Stimulated activated CD8-positive, alpha-beta memory T cell treated with anti-CD3 and anti-CD28 coated beads, Interleukin-15, amount 100 ng/mL, for 48 hours (primary cell): ENCODE measurements around the gene APC2.
A peak's percentile ranks its signal among the peaks of the same experiment; 100 is the strongest.

Experiments
- DNase-seq, 2 donors: peaks; one replicate each; pipeline ENCODE4 v3.0.0-alpha.2; 2020; ENCODE audit warnings: low read depth in 2 of 2

APC2 gene

DNA sequence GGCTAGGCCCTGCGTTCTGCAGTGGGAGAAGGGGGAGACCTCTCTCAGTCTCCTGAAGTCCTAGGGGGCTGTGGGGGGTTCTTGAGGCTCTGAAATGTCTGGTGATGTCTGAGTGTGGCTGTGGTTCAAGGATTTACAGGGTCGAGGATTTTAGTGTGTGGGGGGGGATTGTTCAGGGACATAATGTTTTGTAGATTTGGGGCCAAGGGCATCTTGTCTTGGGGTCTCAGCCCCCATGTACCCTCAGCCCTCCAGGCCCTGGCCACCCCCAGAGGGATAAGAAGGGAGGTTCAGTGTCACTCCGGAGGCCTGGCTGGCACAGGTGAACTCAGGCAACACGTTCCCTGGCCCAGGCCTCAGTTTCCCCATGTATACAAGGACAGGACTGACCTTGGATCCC, 2.4 kb upstream of the APC2 start:
- no peak for DNase-seq

GRCh38 chr19:1447944-1448343, 2.0 kb upstream of the APC2 start:
- no peak for DNase-seq

DNA sequence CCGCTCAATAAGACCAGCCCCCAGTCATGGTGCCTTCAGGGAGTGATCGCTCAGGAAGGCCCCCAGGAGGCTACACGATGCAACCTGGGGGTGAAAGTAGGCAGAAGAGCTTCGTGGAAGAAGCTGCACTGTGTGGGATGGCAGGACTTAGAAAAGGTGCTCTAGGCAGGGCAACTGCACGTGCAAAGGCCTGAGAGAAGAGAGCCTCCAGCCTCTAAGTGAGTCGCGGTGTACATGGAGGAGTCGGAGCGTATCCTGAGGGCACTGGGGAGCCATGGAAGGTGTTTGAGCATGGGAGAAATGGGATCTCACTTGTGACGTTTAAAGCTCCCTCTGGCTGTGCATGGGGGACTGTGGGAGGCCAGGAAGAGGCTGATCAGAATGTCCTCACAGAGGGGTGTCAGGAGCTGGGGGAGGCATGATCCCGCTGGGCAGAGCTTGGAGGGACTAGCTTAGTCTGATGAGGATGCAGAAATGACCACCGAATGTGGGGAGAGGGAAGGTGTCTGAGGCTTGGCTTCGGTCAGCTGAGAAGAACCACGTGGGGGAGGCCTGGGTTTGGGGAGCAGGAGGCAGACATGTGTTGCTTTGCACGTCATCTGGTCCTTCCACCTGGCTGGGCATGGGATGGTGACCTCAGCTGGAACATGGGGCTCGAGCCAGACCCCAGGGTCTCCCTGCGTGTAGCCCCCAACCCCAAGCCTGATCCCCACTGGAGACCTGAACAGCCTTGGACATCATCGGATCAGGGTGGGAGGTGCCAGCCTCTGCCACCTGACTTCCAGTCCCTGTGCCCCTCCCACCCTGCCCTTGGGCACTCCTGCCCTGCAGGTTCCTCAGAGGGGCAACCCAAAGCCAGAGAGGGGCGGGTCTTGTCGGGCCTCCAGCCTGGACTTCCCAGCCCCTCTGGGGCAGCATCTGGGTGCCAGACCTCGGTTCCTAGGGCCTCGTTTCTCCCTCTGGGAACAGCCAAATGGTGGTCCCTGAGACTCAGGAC, 1.1 kb downstream of the APC2 start:
- DNase-seq = no peak

- DNase-seq = no peak
Observed at GRCh38 chr19:1451916-1452801, 2.2 kb downstream of the APC2 start.

DNA sequence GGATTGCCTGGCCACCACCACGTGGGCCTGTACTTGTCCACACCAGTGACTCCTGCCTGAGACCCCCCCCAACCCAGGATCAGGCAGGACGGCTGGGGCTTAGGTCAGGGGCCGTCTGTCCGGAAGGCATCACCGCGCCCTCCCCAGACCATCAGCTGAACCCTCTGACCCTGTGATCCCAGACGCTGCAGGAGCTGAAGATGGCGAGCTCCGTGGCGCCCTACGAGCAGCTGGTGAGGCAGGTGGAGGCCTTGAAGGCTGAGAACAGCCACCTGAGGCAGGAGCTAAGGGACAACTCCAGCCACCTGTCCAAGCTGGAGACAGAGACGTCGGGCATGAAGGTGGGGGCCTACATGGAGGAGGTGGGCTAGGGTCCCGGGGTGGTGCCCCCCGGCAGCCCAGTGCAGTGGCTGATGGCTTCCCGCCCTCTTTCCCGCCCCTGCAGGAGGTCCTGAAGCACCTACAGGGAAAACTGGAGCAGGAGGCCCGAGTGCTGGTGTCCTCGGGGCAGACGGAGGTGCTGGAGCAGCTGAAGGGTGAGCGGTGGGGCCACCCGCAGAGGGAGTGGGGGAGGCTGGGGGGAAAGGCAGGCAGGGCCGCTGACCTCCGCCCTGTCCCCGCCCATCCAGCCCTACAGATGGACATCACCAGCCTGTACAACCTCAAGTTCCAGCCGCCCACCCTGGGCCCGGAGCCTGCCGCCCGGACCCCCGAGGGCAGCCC, 3.0 kb downstream of the APC2 start:
- DNase-seq = no peak

DNA sequence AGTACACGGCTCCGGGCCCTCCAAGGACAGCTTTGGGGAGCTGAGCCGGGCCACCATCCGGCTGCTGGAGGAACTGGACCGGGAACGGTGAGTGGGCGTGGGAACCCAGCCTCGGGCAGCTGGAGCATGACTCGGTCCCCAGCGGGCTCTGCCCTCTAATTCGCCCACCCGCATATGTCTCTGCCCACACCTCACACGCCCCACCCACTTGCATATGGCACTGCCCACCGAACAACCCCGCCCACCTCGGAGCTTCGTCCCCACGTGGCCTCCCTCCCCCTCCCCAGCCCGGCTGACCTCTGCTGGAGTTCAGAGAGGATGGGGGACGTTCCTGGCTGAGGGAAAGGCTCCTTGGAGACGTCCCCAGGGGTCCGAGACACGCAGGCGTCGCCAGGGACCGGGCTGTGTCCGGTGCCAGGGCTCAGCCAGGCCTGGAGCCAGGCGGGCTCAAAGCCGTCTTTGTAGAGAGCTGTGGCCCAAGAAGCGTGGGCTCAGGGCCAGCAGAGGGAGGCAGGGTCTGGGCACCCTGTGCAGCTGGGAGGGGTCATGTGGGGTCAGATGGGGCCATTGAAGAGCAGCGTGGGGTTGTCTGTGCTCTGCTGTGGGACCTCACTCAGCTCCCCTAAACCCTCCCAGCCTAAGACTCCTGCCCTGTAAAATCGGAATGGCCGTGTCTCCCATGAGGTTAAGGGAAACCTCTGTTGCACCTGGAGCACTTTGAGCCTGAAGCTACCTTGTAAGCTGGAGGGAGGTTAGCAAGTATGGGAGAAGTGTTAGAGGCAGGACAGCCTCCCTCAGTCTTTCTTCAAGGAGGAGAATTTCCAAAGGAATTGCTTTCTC, 3.8 kb downstream of the APC2 start:
- no peak for DNase-seq

GRCh38 chr19:1455002-1455335, 5.0 kb downstream of the APC2 start:
- DNase-seq = no peak

DNA sequence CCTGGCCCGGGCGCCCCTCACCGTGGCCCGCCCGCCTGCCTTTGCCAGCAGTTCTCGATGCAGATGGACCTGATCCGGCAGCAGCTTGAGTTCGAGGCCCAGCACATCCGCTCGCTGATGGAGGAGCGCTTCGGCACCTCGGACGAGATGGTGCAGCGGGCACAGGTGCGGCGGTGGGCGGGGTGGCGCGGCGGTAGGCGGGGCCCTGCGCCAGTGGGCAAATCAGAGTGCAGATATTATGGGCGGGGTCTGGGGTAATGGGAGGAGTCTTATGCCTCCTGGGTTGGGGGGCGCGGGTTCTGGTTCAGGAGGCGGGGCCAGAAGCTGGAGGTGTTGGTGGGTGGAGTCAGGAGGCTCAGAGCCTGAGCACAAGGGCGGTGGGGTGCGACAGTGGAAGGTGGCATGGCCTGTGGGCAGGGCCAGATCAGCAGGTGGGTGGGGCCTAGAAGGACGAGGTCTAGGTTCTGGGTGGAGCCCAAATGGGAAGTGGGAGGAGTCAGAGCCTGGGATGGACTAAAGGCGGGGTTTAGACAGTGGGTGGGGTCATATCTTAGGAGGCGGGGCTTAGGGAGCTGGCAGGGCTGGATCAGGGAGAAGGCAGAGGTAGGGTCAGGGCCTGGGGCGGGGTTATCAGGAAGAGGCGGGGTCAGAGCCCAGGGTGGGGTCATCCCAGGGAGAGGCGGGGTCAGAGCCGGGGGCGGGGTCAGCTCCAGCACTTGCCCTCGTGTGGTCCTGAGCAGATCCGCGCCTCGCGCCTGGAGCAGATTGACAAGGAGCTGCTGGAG, 5.6 kb downstream of the APC2 start:
- peak in 1 of 2 donors; percentile 62 for DNase-seq

GRCh38 chr19:1456121-1456900, 6.4 kb downstream of the APC2 start:
- DNase-seq = no peak

DNA sequence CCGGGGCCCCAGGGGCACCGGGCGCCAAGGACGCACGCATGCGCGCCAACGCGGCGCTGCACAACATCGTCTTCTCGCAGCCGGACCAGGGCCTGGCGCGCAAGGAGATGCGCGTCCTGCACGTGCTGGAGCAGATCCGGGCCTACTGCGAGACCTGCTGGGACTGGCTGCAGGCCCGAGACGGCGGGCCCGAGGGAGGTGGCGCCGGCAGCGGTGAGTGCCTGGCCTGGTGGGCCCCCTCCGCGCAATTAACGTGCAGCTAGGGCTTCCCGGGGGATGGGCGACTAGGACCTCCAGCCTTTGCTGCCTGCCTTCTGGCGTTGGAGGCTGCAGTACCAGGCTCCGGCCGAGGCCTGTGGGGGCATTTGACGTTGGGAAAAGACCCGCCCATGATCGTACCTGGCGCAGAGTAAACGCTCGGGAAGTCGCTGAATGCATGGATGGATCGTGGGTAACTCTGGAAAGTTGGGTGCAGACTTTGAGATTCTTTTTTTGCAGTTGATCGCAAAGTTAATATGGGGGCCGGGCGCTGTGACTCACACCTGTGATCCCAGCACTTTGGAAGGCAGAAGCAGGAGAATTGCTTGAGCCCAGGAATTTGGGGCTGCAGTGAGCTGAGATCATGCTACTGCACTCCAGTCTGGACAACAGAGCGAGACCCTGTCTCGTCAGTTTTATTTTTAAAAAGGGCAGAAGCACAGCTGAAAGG, 7.3 kb downstream of the APC2 start:
- DNase-seq = no peak

- DNase-seq = no peak
Observed at GRCh38 chr19:1457892-1458291, 8.0 kb downstream of the APC2 start.

DNA sequence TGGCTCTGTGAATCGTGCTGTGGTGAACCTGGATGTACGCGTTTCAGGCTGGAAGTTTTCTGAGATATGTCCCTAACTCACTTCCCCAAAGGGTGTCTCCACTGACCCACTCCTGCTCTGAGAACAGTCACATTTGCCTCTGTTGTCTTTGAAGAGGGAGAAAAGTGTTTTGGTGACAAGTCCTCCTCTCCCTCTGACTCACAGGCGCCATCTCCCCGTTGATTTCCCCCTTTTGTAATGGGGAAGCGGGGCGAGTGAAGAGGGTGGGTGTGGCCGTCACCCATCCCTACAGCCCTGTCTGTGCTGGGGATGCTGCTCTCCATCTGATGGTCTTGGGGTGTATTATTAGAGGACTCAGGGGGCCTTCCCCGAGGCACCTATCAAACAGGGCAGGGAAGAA, 9.6 kb downstream of the APC2 start:
- no peak for DNase-seq

DNA sequence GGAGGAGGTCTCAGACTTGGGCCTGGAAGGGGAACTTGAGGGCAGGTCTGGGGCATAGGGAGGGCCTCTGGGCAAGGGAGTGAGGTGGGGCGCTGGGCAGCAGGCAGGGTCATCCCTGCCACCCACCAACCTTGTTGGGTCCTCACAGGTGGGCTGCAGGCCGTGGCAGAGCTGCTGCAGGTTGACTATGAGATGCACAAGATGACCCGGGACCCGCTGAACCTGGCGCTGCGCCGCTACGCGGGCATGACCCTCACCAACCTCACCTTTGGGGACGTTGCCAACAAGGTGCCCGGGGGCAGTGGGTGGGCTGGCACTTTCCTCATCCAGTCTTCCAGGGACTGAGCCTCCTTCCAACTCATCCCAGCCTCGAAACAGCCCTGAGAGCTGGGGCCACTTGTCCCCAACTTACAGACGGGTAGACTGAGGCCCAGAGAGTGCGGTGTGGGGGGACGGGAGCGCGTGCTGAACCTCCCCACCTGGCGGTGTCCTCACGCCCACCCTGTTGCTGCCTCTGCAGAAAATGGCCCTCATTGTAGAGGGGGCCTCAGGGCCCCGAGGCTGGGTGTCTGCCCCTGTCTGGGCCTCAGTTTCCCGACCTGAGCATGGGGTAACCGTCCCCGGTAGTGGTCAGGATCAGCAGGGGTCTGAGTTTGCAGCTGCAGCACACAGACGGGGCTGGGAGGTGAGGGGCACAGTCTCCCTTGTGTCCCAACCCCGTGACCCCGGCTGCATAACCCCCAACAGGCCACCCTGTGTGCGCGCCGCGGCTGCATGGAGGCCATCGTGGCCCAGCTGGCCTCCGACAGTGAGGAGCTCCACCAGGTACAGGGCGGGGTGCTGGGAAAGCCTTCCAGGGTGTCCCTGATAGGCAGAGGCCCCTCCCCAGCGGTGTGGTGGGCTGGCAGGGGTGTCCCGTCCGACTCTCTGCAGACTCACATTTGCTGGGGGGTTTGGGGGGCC, 10.4 kb downstream of the APC2 start:
- no peak for DNase-seq

DNA sequence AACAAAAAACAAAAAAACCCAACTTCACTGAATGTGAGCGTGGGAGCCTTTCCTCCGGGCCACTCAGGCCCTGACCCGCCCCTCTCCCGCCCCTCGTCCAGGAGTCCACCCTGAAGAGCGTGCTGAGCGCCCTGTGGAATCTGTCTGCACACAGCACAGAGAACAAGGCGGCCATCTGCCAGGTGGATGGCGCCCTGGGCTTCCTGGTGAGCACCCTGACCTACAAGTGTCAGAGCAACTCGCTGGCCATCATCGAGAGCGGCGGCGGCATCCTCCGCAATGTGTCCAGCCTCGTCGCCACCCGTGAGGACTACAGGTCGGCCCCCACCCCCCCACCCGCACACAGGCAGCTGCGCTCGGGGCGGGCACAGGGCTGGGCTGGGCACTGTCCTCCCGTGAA, 11.9 kb downstream of the APC2 start:
- no peak for DNase-seq

GRCh38 chr19:1465191-1466016, 15.5 kb downstream of the APC2 start:
- DNase-seq = no peak

GRCh38 chr19:1466018-1466460, 16.1 kb downstream of the APC2 start:
- no peak for DNase-seq
